NT2/D1 (cell line): Measurements from ENCODE around the gene HSD17B14.

ENCODE experiments used
- YY1 ChIP-seq: IDR thresholded peaks from 2 replicates; pipeline ENCODE4 v1.6.1; 2011; ENCODE audit not compliant: insufficient read length, insufficient read depth
- ZNF274 ChIP-seq: IDR thresholded peaks from 2 replicates; pipeline ENCODE4 v1.6.1; 2011; ENCODE audit warnings: mild to moderate bottlenecking, low read depth, low read length

DNA sequence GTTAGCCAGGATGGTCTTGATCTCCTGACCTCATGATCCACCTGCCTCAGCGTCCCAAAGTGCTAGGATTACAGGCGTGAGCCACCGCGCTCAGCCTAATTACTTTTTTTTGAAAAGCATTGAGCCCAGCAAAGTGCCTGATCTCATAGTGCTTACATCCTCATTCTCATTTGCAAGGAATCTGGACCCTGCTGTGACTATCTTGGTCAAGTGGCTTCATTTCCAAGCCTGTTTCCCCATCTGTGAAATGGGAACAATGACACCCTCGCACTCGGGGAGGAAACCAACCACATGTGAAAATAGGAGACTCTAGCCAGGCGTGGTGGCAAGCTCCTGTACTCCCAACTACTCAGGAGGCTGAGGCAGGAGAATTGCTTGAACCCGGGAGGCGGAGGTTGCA, 33.8 kb upstream of the HSD17B14 start:
- TF ChIP-seq YY1 (no peak), ZNF274 (no peak)
